ENCODE results near the gene EVC2.

EVC2 gene

DNA sequence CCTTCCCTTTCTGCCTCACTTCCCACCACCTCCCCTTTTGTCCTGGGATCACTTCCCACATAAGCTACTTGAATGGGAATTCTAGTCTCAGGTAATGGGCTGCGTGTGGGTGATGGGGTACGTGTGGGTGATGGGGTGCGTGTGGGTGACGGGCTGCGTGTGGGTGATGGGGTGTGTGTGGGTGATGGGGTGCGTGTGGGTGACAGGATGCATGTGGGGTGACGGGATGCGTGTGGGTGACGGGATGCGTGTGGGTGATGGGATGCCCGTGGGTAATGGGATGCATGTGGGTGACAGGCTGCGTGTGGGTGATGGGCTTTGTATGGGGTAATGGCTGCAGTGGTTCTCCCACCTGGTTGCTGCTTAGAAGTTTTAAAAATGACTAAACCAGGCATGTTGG is 43.6 kb downstream of the EVC2 start:
- no peak for DNase-seq

DNA sequence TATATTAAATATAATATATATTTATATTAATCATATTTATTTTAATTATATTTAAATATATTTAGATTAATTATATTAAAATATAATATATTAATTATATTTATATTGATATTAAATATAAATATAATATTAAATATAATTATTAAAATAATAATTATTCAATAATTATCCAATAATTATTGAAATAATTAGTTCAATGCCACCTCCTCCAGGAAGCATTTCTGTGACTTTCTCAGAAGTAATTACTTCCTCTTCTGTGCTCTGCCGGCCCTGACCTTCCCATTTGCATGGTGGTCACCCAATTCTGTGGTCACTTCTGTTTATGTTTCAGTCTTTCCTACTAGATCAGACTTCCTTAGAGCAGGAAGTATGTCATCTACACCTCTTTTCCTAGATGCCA is 45.8 kb downstream of the EVC2 start:
- no peak for DNase-seq

DNA sequence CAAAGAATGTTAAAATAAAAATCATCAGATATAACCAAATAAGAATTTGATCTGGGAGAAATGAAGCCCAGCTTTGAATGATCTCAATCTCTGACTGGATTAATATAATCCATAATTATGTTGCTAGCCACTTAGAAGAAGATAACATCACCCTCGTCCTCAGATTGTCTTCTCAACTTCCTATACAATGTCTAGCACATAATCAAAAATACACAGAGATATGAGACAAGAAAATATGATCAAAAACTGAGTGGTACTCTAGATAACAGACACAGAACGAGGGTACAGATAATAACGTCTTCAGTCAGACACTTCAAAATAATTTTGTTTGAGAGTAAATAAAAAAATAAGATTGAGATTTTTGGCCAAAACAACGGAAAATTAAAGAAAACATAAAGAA is 47.1 kb downstream of the EVC2 start:
- no peak for DNase-seq

DNA sequence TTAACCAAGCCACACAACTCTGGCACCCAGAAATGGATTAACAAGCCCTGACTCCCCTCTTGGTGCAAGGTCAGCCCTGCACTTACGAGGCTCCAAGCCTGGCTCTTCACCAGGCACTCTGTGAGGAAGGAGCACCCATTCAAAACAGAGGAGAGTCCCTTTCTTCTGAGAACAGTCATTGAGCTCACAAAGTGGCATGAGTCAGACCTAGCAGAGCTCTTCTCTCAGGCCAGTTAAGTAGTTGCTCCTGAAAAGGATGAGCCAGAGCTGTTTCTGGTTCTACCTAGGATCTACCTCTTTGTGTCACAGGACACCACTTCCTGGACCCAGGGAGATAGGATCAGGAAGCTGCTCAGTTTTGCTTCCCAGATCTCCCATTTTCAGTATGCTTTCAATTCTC is 48.2 kb downstream of the EVC2 start:
- DNase-seq: peak; percentile 26

DNA sequence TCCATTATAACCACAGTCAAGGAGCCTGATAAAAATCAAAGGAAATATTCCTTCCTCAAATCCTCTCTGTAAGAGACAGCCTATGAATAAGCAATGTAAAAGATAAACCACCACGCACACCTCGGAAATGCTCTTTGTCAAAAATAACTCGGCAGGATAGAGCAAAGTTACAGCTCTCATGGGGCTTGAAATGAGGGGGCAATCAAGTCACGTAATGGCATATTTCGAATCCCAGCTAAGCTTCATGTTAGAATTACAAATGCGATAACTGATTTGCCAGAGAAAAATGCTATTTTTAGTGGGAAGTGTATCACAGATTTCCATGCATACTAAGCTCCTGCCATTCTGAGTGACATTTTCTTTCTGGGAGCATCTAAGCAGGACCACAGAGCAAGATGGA is 49.4 kb downstream of the EVC2 start:
- no peak for DNase-seq

DNA sequence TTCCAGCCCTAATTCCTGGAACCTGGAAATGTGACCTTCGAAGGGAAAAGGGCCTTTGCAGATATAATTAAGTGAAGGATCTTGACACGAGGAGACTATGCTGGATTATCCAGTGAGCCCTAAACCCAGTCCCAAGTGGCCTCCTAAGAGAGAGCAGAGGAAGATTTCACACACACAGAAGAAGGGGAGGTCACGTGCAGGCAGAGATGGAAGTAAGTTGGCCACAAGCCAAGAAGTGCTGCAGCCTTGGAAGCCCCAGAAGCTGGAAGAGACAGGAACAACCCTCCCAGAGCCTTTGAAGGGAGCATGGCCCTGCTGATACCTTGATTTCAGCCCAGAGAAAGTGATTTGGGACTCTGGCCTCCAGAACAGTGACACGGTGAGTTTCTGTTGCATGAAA is 51.9 kb downstream of the EVC2 start:
- no peak for DNase-seq

DNA sequence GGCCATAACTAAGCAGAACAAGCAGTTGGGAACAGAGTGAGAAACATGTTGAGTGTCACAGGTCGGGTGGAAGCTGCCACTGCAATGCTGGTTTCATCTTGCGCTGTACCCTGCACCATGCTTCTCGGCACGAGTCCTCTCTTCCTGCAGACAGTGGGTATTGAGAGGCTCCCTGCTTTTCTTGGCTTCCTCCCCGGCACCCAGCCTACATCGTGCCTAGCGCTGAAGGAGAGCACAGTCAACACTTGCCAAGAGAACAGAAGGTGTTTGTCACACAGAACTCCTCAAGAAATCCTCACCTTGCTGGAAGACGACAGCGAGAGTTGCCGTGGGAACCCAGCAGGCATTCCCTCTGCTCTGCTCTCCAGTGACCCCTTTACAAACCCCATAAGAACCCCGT is 53.6 kb downstream of the EVC2 start:
- no peak for DNase-seq

DNA sequence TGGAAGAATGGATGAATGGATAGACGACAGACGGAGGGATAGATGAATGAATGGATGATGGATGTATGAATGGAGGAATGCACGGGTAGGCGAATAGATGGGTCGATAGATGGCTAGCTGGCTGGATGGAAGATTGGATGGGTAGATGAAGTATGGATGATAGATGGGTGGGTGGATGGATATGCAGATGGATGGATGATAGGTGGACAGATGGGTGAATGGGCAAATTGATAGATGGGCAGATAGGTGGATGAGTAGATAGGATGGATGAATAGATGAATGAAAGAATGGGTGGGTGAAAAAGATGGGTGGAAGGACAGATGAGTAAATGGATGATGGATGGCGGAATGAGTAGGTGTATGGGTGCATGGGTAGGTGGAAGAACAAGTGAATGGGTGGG is 57.3 kb downstream of the EVC2 start:
- no peak for DNase-seq

DNA sequence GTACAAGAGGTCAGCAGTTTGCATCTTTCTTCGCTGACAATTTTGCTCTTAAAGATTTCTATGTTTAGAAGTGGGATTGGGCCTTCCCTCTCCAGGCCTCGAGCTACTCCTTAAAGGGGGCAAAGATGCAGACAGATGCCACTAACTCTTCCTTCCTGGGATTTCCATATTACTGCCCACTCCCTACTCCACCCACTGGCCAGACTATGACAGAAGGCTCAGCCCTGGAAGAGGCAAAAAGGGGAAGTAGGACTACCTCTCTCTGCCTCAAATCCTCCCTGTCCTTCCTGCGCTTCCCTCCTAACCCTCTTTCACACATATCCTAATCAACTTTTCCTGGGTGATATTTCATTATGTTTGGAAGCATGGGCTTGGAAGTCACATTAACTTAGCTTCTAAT is 58.3 kb downstream of the EVC2 start:
- DNase-seq: no peak

DNA sequence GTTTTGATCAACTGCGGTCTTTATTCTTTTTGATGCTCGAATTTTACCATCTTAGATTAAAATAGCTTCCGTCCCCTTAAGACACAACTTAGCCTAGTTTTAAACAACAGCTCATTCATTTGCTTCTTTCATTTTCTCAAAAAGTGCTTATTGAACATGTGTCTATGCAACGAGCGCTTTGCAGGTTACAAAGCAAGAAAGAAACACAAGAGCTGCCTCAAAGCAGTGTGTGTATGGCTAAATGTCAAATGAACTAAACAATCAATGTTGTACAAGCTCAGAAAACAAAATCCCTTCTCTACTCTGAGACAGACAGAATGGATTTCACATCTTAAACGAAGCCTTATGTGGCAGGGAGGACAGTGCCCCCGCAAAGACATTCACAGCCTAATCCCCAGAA is 61.0 kb downstream of the EVC2 start:
- no peak for DNase-seq

DNA sequence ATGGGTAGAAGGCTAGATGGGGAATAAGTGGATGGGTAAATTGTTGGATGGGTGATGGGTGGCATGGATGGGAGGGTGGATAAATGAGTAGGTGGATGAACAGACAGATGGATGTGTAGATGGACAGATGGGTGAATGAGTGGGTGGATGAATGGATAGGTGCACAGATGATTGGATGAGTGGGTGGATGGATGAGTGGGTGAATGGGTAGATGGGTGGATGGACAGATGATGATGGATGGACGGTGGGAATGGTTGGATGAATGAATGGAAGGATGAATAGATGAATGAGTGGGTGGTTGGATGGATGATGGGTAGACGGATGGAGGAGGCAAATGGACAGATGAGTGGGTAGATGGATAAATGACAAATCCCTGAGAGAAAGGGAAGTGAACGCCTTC is 68.3 kb downstream of the EVC2 start:
- no peak for DNase-seq

DNA sequence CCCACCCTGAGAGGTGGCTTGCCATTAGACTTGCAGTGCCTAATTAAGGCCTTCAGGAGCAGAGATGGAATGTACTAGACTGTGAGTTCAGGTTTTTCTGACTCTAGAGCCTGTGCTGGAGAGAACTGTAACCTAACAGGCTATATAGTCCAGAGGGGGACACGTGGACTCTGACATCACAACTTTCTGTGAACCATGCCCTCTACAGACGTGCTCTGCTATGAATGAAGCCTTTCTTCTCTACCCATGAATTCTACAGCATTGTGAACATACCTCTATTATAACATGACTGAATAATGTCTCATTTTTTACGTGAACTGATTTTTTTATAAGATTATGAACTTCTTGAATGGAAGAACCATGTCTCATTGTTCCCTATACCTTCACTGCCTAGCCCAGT is 68.8 kb downstream of the EVC2 start:
- DNase-seq: no peak

DNA sequence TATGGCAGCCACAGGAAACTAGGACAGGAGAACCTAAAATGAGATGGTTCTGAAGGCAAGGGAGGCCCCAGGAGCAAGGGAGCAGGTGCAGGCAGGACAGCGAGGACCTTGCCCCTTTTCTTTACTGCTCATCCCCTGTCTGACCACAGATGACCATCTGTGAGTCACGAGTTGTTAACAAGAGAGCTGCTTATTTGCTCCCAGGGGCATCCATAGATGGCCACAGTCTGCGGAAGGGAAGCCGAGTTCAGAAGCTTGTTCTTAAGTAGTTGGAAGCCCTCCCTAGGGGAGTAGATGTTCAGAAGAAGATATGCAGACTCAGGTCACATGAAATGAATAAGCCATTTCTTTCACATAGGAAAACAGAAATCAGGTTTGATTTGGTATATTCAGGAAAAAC is 69.4 kb downstream of the EVC2 start:
- DNase-seq: peak; percentile 86

DNA sequence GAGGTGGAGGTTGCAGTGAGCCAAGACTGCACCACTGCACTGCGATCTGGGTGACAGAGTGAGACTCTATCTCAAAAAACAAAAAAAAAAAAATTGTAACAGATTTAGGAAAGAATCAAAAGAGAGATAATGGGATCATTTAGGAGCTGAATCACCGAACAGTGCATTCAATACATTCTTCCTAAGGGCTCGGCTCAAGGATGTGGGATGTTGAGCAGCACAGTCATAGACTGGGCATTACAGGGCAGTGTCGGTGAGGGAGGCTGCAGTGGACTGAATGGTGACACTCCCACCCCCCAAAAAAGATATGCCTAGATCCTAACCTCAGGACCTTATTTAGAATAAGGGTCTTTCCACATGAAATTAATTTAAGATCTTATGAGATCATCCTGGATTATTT is 70.0 kb downstream of the EVC2 start:
- peak; percentile 94 for DNase-seq

DNA sequence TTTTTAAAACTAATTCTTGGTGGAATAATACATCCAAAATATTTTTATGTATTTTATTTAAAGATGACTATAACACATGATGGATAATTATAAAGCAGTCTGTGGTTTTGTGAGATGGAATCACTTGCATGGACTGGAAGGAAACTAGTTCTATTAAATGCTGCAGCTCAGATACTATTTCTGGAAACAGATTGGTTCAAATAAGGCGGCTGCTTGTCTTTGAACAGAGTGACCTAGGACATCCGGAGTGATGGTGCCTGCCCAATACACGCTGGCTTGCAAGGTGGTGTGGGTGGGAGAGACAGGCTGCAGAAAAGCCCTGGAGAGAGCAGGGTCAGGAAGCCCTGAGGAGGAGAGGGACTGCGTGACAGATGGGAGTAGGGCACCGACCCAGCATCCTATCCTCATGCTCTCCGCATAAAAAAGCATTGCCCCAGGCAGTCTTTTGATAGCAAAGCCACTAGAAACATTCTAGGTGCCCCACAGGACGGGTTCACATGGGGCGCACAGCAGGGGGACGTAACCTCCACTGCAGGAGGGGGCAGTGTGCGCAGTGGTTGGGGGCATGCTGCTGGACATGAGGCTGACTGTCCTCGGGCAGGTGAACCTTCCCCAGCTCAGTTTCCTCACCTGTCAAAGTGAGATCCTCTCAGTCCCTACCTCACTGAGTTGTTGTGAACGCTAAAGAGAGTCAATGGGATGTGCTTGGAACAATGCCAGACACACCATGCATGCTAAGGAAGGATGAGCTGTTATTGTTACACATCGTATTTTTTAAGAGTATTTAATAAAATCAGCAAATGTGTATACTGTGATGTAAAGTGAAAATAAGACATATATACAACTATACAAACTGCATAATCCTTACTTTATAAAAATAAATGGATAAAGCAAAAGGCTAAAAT is 71.3 kb downstream of the EVC2 start:
- peak; percentile 53 for DNase-seq

DNA sequence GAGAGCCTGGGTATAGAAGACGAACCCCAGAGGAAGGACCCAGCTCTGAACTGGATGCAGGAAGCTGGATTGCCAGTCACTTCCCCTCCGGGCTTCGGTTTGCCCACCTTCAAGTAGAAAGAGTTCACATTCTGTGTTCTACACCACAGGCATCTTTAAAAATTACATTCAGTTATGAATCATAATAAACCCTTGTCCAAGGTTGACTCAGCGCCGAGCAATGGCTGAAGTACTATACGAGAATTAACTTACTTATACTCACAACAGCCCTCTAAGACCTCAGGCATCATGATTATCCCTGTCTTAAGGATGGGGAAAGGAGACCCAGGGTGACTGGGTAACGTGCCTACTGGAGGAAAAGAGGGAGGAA is 72.5 kb downstream of the EVC2 start:
- DNase-seq: peak; percentile 94

DNA sequence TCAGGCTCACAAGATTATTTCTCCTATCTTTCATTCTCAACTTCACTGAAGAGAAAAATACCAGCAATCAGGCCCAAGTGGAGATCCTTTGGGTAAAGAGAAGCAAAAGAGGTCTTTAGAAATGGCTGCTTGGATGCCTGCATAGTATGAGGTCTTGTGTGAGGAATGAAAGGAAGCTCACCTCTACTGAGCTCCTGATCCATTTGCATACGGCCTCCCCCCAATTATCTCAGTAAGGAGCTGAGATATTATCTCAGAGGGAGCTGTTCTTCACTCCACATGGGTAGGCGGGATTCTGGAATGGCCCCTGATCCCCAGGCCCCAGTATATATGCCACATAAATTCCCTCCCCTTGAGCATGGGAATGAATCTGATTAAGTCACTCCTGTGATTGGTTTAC is 75.8 kb downstream of the EVC2 start:
- no peak for DNase-seq

DNA sequence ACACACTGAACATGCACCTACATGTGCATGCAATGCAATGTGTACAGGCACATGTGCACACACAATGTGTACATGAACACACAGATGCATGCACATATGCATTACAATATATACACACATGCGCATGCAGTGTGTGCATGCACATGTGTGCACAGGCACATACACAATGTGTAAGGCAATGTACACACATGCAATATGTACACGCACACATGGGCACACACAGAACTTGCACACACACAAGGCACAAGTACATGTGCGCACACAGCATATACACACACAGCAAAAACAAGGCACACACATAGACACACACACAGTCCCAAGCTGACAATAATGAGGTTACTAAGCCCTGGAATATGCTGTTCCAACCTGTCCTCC is 76.3 kb downstream of the EVC2 start:
- no peak for DNase-seq

DNA sequence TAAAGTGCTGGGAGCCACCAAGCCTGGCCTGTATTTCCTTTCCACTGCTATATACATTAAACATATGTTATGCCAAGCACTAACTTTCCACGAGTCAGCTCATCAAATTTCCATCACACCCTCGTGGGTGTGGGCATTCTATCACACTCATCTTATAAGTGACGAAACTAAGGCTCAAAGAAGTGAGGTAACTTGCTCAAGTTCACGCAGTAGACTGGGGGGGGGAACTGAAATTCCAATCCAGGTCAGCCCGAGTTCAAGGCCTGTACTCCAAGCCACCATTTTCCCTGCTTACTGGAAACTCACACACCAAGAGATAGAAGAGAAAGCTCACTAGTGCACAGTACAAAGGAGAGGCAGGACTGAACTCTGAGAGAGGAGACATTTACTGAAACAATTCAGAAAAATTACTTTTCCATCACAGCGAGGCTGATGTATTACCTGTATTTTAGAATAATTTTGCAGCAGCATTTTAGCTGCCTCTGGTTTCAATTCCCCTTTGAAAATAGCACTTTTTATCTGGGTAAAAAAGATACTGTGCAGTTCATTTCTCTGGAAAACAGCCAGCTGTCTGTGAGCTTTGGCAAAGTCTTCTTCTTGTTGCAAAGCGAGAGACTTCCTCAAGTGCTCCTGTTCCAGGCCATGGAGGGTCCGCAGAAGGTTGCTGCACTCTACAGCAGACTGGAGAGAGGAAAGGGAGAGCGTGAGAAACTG is 76.8 kb downstream of the EVC2 start:
- no peak for DNase-seq

DNA sequence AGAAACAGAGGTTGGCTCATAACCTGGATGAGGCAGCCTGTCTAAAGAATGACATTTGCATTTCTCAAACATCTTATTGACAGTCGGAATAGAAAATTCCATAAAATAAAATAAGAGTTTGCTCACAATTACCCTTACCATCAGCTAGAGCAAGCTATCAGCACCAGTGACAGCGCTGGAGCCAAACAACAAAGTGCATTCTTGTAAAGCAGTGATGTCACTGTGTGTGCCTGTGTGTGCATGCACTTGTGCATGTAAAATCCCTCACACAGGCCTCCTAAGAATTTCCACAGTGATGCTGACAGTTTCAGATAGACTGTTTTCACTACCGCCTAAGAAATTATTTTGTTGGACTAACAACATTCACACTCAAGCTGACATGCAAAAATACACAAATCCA is 77.6 kb downstream of the EVC2 start:
- DNase-seq: no peak

DNA sequence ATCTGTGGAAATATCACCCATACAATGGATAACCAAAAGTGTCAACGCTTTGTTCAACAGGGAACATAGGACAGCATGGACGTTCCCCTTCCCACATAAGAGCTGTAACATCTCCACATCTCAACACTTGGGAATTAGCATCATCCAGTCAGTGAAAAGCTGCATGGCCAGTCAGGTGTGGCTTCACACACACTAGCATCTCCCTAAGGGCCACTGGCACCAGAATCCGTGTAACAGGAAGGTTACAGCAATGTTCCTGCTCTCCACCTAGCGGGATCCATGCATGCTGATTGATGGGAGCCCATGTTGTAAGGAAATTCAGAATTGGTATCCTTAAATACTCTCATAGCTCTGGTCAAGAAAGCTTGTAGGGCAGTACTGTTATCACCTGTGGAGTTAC is 78.8 kb downstream of the EVC2 start:
- DNase-seq: no peak

DNA sequence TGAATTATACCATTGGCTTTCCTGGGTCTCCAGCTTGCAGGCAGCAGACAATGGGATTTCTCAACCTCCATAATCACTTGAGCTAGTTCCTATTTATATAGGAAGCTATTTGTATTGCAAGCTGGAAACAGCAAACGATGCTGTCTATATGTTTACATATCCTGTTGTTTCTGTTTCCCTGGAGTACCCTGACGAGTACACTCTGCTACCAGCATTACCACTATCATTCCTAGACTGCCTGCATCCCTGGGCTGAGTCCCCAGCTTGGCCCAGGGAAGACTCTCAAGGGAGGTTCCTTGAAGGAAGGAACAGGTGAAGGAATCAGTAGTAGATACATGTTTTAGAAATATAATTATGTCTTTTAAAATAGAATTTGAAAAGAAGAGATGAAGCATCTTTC is 81.4 kb downstream of the EVC2 start:
- no peak for DNase-seq

DNA sequence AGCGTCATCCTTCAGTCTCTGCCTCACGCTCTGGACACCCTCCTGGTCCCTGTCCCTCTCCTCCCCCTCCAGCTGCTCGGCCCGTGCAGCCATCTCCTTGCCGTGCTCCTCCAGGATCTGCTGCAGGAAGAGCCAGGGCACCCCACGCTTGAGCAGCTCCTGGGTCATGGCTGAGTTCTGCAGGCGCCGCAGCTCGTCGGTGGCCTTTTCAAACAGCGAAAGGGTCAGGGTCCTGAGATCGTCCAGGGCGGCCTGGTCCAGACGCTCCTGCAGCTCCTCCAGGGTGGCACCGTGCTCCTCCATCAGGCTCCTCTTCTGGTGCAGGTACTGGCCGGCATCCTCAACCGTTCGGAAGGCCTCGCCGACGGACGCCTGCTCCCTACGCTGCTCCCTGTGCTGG is 85.8 kb downstream of the EVC2 start:
- DNase-seq: no peak

DNA sequence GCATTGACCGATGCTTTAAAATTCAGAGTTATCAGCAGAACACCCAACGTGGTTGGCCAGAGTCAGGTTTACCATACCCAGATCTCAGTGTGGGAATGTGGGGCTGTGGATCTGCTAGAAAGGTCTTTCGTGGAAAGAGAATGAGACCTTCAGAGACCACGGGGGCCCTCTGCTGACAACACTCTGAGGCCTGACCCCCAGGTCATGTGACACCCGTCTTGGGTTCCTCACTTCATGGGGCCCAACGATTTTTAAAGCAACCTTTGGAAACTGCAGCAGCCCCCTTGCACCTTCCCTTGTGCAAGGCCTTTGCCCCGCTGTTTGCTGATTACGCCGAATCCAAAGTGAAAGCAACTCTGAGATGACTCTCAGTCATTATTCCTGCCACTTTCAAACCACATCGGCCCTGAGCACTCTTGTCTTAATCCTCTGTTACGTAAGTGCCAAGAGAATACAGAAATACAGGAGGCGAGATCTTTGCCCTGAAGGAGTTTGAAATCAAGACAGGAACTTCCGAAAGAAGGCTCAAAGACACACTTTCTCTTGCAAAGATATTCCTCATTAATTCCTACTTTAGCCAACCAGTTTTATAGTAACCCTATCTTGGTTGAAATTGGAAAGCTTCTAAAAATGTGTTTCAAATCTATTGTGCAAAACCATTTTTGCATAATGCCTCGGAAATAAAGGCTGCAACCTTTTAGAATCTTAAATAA is 88.3 kb downstream of the EVC2 start:
- no peak for DNase-seq

Measured in EL (cell line).